PC-3 (cell line): ENCODE data around the gene TMEM132D. TPM values are rescaled to one million over a fixed set of nuclear protein-coding genes. Genes with fewer than 3 reads are reported as not detected.

ENCODE experiments used
- ATAC-seq: fragments of 200-7000 bp; cut with Tn5 transposase; 2 replicates; pipeline ENCODE4 v1.9.1; 2020; ENCODE audit warnings: mild to moderate bottlenecking, moderate library complexity
- BruUV-seq: library from RNA; stranded (reverse); fragments of 400-500 nt; replicated peaks from 2 replicates; lab custom pipeline; 2021; lab: Mats Ljungman, UMichigan
- CTCF ChIA-PET: fragments of 300-600 bp; sonication (Branson Sonifier 250); formaldehyde crosslinking; loops from one replicate; lab custom pipeline; 2022; ENCODE audit warnings: antibody characterized with exemption; lab: Charles Lee
- POLR2A ChIA-PET: fragments of 300-600 bp; sonication (Branson Sonifier 250); formaldehyde crosslinking; loops from one replicate; lab custom pipeline; 2022; ENCODE audit warnings: antibody characterized with exemption; ENCODE audit not compliant: unreplicated experiment; lab: Charles Lee
- DNase-seq: peaks from one replicate; pipeline ENCODE4 v3.0.0-alpha.2; 2015
- H2AFZ ChIP-seq: fragments of 300-600 bp; sonication (generic); 2 replicates; pipeline ENCODE4 v1.6.0; 2016; ENCODE audit warnings: antibody characterized with exemption, low read length
- H3F3A ChIP-seq: fragments of 300-600 bp; sonication (generic); one replicate; pipeline ENCODE4 v1.6.0; 2017; ENCODE audit warnings: antibody characterized with exemption, low read length, control low read depth, mild to moderate bottlenecking; ENCODE audit not compliant: unreplicated experiment
- H3K27ac ChIP-seq: fragments of 300-600 bp; sonication (generic); 2 replicates; pipeline ENCODE4 v1.5.1; 2016; ENCODE audit warnings: mild to moderate bottlenecking, low read length
- H3K27me3 ChIP-seq: fragments of 300-600 bp; sonication (generic); 2 replicates; pipeline ENCODE4 v1.6.1; 2016; ENCODE audit warnings: low read length, mixed read lengths
- H3K36me3 ChIP-seq: fragments of 300-600 bp; sonication (generic); 2 replicates; pipeline ENCODE4 v1.6.1; 2016; ENCODE audit warnings: low read depth, mixed run types, low read length, mixed read lengths
- H3K4me1 ChIP-seq: fragments of 300-600 bp; sonication (generic); 2 replicates; pipeline ENCODE4 v1.5.1; 2016; ENCODE audit warnings: low read length; ENCODE audit not compliant: insufficient read depth
- H3K4me2 ChIP-seq: fragments of 300-600 bp; sonication (generic); 2 replicates; pipeline ENCODE4 v1.6.0; 2016; ENCODE audit warnings: low read length
- H3K4me3 ChIP-seq: fragments of 300-600 bp; sonication (generic); 2 replicates; pipeline ENCODE4 v1.5.1; 2016; ENCODE audit warnings: mild to moderate bottlenecking, low read length, mixed read lengths
- H3K79me2 ChIP-seq: fragments of 300-600 bp; sonication (generic); 2 replicates; pipeline ENCODE4 v1.6.1; 2017; ENCODE audit warnings: low read length, mixed read lengths
- H3K9ac ChIP-seq: fragments of 300-600 bp; sonication (generic); 2 replicates; pipeline ENCODE4 v1.6.0; 2016; ENCODE audit warnings: mild to moderate bottlenecking, low read length
- H3K9me2 ChIP-seq: fragments of 300-600 bp; sonication (generic); replicated peaks from 2 replicates; pipeline ENCODE4 v1.6.1; 2016; ENCODE audit warnings: mixed run types, low read length, mixed read lengths
- H3K9me3 ChIP-seq: fragments of 300-600 bp; sonication (generic); 2 replicates; pipeline ENCODE4 v1.6.1; 2016; ENCODE audit warnings: low read length, mixed read lengths
- H4K20me1 ChIP-seq: fragments of 300-600 bp; sonication (generic); 2 replicates; pipeline ENCODE4 v1.6.1; 2016; ENCODE audit warnings: low read length, mixed read lengths
- CTCF ChIP-seq: fragments of 300-600 bp; sonication (generic); conservative IDR thresholded peaks from 2 replicates; pipeline ENCODE4 v1.5.1; 2017; ENCODE audit warnings: antibody characterized with exemption, low read depth, mild to moderate bottlenecking, low read length
- EZH2 ChIP-seq: fragments of 300-600 bp; sonication (generic); IDR thresholded peaks from one replicate; pipeline ENCODE4 v1.6.1; 2017; ENCODE audit warnings: antibody characterized with exemption, mild to moderate bottlenecking, low read length; ENCODE audit not compliant: unreplicated experiment
- EZH2phosphoT487 ChIP-seq: fragments of 300-600 bp; sonication (generic); IDR thresholded peaks from 2 replicates; pipeline ENCODE4 v1.6.1; 2018; ENCODE audit warnings: mild to moderate bottlenecking, antibody characterized with exemption, low read length, borderline replicate concordance
- intact Hi-C: fragments of 100-400 bp; cut with micrococcal nuclease; formaldehyde crosslinking; loops from 2 replicates; pipeline ENCODE4 v1.9.0; 2023
- total RNA-seq: library from RNA; depleted of rRNA; stranded (reverse); fragments of >200 nt; gene quantifications from 2 replicates; pipeline ENCODE4 v1.2.3, GENCODE V29; 2014

The TMEM132D gene
- total RNA-seq, 1 experiment from 2014 or later = not detected

GRCh38 chr12:129279771-129280170 lies 624.1 kb downstream of the TMEM132D start:
- no peak for TF ChIP-seq CTCF
- no peak for TF ChIP-seq EZH2
- no peak for TF ChIP-seq EZH2phosphoT487
- Histone ChIP-seq H3K9ac (no peak overlapping the region), H3K4me2 (no peak overlapping the region; the same call in 1 of the 2 replicates), H3K4me1 (no peaks in the 10 kb centered on the region), H4K20me1 (no peaks in the 10 kb centered on the region), H3K9me2 (no peaks in the 10 kb centered on the region), H3K36me3 (no peaks in the 10 kb centered on the region), H3K27me3 (peaks cover 40% of the 10 kb centered on the region), H2AFZ (no peak overlapping the region), H3K79me2 (no peaks in the 10 kb centered on the region), H3K9me3 (peaks cover 6% of the 10 kb centered on the region; the same call in 1 of the 2 replicates), H3F3A (no peaks in the 10 kb centered on the region), H3K4me3 (no peak overlapping the region), H3K27ac (no peak overlapping the region)
- CTCF ChIA-PET = no interaction called here
- DNase-seq (no peak), ATAC-seq (no peak)
- no TSS peak for BruUV-seq
- intact Hi-C loops = no loop called here
- POLR2A ChIA-PET = no interaction called here

GRCh38 chr12:129276361-129277060 lies 627.3 kb downstream of the TMEM132D start:
- no peaks in the 10 kb centered on the region for H3F3A ChIP-seq
- no peak overlapping the region for H3K4me3 ChIP-seq
- ChIA-PET CTCF (no interaction called here), POLR2A (no interaction called here)
- no peaks in the 10 kb centered on the region for H3K9me2 ChIP-seq
- no peak overlapping the region for H3K4me2 ChIP-seq
- peaks cover 9% of the 10 kb centered on the region; the same call in 1 of the 2 replicates for H3K9me3 ChIP-seq
- peaks cover 40% of the 10 kb centered on the region for H3K27me3 ChIP-seq
- intact Hi-C loops = no loop called here
- H4K20me1 ChIP-seq = no peaks in the 10 kb centered on the region
- H3K27ac ChIP-seq = no peak overlapping the region
- no peaks in the 10 kb centered on the region for H3K36me3 ChIP-seq
- H3K9ac ChIP-seq = no peak overlapping the region
- H3K79me2 ChIP-seq = no peaks in the 10 kb centered on the region
- H3K4me1 ChIP-seq = no peaks in the 10 kb centered on the region
- DNase-seq = no peak
- BruUV-seq = no TSS peak
- no peak for ATAC-seq
- no peak overlapping the region for H2AFZ ChIP-seq
- TF ChIP-seq CTCF (no peak), EZH2phosphoT487 (no peak)

GRCh38 chr12:129269756-129270495 lies 633.9 kb downstream of the TMEM132D start:
- no peak for ATAC-seq

More at GRCh38 chr12:129269756-129270495, 633.9 kb downstream of the TMEM132D start:
- intact Hi-C loops = no loop called here
- CTCF ChIA-PET = no interaction called here
- Histone ChIP-seq H3K9ac (no peak overlapping the region), H3K79me2 (no peaks in the 10 kb centered on the region), H3K27ac (no peak overlapping the region), H3K9me3 (peaks cover 9% of the 10 kb centered on the region), H3K9me2 (no peaks in the 10 kb centered on the region), H3K27me3 (no peaks in the 10 kb centered on the region), H4K20me1 (no peaks in the 10 kb centered on the region), H3F3A (no peaks in the 10 kb centered on the region), H3K36me3 (no peaks in the 10 kb centered on the region), H2AFZ (no peak overlapping the region), H3K4me1 (no peaks in the 10 kb centered on the region), H3K4me2 (no peak overlapping the region), H3K4me3 (no peak overlapping the region)
- POLR2A ChIA-PET = no interaction called here
- TF ChIP-seq EZH2phosphoT487 = no peak
- TF ChIP-seq CTCF = no peak
- no peak for TF ChIP-seq EZH2
- DNase-seq = no peak
- BruUV-seq = no TSS peak
